Measurements from ENCODE around the gene MYOD1. TPM values are rescaled to one million over a fixed set of nuclear protein-coding genes. Genes with fewer than 3 reads are reported as not detected.

Gene MYOD1
- total RNA-seq, 1 experiment from 2014 or later, result not detected

DNA sequence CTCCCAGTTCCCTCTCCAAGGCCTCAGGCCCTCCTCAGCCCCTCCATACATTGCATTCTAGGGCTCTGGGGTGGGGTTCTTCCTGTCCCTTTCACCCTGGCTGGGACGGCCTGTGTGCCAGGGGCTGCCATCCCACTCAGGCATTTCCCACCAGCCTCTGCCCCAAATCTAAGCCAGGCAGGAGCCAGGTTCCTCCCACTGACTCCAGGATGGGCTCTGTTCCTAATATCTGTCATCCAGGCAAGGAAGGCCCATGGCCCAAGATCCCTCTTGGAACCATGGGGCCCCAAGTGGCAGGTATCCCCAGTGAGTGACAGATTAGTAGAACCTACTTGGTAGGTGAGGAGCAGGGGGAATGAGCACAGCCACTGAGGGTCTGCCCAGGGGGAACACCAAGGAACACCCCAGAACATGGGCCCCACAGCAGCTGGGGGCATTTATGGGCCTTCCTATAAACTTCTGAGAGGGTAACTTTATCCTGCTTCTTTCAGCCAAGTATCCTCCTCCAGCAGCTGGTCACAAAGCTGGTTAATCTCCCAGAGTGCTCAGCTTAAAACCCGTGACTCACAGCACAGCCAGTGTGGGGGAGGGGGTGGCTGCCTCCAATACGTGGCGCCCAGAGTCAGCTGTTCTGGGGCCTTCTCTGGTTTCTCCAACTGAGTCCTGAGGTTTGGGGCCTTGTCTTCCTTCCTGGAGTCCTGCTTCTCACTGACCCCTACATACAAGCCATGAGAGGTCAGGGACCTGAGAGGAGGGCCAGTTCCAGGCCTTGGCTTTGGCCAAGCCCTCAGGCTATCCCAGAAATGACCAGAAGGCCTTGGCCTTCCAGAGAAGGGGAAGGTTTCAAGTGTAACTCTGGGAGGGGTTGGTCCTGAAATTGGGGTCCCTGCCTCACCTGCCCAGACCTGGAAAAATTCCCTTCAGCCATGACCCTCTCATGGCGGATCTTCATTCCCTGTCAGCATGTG, 19.9 kb upstream of the MYOD1 start:
- intact Hi-C loops (cut with micrococcal nuclease), result no loop called here
- Histone ChIP-seq H3K4me2 (ENCODE audit: low read length) (no peak overlapping the region), H3K4me3 (replicated peaks in 1 of 2; ENCODE audit: low read depth in 1 of 2, low read length in 2 of 2) (no peak overlapping the region), H3K27me3 (ENCODE audit: insufficient read depth, low read length) (no peaks in the 10 kb centered on the region), H2AFZ (ENCODE audit: low read depth, low read length, poor library complexity, severe bottlenecking) (no peak overlapping the region), H3K36me3 (ENCODE audit: control insufficient read depth in 1 of 2, insufficient read depth in 2 of 2, low read length in 2 of 2) (no peaks in the 10 kb centered on the region), H3K27ac (ENCODE audit: low read depth, low read length) (no peak overlapping the region), H3K9ac (ENCODE audit: low read length) (no peak overlapping the region), H3K9me3 (ENCODE audit: control insufficient read depth in 1 of 2, insufficient read depth in 1 of 2, low read depth in 1 of 2, low read length in 2 of 2) (no peaks in the 10 kb centered on the region), H3K79me2 (ENCODE audit: insufficient read depth, low read length) (no peaks in the 10 kb centered on the region), H3K4me1 (ENCODE audit: control insufficient read depth in 1 of 2, insufficient read depth in 2 of 2, low read length in 2 of 2) (peaks cover 0 to 6% of the 10 kb centered on the region in 2 experiments; a peak in 1 of 4 replicates), H4K20me1 (ENCODE audit: insufficient read depth) (no peaks in the 10 kb centered on the region), H3K9me2 (ENCODE audit: insufficient read depth) (no peaks in the 10 kb centered on the region)
- TF ChIP-seq POLR2A (IDR thresholded peaks at IDR 0.05; ENCODE audit: borderline replicate concordance, extremely low read depth, insufficient read depth, insufficient read length) (no peak), ELF1 (IDR thresholded peaks at IDR 0.05; ENCODE audit: borderline replicate concordance, low read depth) (no peak), CBX3 (IDR thresholded peaks at IDR 0.05; ENCODE audit: low read depth) (no peak), EZH2phosphoT487 (IDR thresholded peaks at IDR 0.05; ENCODE audit: borderline replicate concordance) (no peak), JUND (IDR thresholded peaks at IDR 0.05) (no peak), FOSL1 (IDR thresholded peaks at IDR 0.05; ENCODE audit: low read depth) (no peak), SRF (IDR thresholded peaks at IDR 0.05; ENCODE audit: low read depth) (no peak)
- TF ChIP-seq, protein P1, sequence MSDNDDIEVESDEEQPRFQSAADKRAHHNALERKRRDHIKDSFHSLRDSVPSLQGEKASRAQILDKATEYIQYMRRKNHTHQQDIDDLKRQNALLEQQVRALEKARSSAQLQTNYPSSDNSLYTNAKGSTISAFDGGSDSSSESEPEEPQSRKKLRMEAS (IDR thresholded peaks at IDR 0.05), result no peak
- TF ChIP-seq, protein P2, sequence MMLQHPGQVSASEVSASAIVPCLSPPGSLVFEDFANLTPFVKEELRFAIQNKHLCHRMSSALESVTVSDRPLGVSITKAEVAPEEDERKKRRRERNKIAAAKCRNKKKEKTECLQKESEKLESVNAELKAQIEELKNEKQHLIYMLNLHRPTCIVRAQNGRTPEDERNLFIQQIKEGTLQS (IDR thresholded peaks at IDR 0.05), result no peak
- CTCF ChIA-PET, result no interaction called here
- DNase-seq (ENCODE audit: low read depth, low spot score) (no peak), ATAC-seq (no peak)
- BruUV-seq (replicated peaks), result no TSS peak
- RAD21 ChIA-PET (ENCODE audit: low non-redundant PET in 1 of 2, low total read pairs in 2 of 2, uncharacterized antibody in 2 of 2, unreplicated experiment in 2 of 2), result no interaction called here
- POLR2A ChIA-PET, result no interaction called here

DNA sequence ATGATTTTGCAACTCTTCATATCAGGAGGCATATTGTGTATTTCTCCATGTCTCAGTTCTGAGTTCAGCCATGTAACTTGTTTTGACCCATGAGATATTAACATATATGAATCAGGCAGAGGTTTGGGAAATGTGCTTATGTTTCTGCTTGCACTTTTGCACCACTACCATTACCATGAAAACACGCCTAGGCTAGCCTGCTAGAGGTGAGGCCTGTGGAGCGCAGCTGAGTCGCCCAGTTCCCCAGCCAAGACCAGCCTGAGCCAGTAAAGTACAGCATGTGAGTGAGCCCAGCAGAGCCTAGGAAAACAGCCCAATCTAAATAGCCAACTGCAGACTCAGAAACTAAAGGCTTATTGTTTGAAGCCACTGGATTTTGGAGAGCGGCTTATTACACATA, 18.4 kb upstream of the MYOD1 start:
- Histone ChIP-seq H3K79me2 (ENCODE audit: insufficient read depth, low read length) (no peaks in the 10 kb centered on the region), H3K9me3 (ENCODE audit: control insufficient read depth in 1 of 2, insufficient read depth in 1 of 2, low read depth in 1 of 2, low read length in 2 of 2) (no peaks in the 10 kb centered on the region), H3K4me3 (replicated peaks in 1 of 2; ENCODE audit: low read depth in 1 of 2, low read length in 2 of 2) (no peak overlapping the region), H3K9ac (ENCODE audit: low read length) (no peak overlapping the region), H4K20me1 (ENCODE audit: insufficient read depth) (no peaks in the 10 kb centered on the region), H3K27me3 (ENCODE audit: insufficient read depth, low read length) (no peaks in the 10 kb centered on the region), H3K36me3 (ENCODE audit: control insufficient read depth in 1 of 2, insufficient read depth in 2 of 2, low read length in 2 of 2) (no peaks in the 10 kb centered on the region), H3K4me2 (ENCODE audit: low read length) (no peak overlapping the region), H2AFZ (ENCODE audit: low read depth, low read length, poor library complexity, severe bottlenecking) (no peak overlapping the region), H3K4me1 (ENCODE audit: control insufficient read depth in 1 of 2, insufficient read depth in 2 of 2, low read length in 2 of 2) (peaks cover 0 to 6% of the 10 kb centered on the region in 2 experiments; a peak in 1 of 4 replicates), H3K9me2 (ENCODE audit: insufficient read depth) (no peaks in the 10 kb centered on the region), H3K27ac (ENCODE audit: low read depth, low read length) (no peak overlapping the region)
- TF ChIP-seq ZNF274 (IDR thresholded peaks at IDR 0.05; ENCODE audit: low read depth, low read length), result no peak
- no peak for TF ChIP-seq POLR2AphosphoS5 (IDR thresholded peaks at IDR 0.05; ENCODE audit: low read depth, low read length)
- TF ChIP-seq, protein P3, sequence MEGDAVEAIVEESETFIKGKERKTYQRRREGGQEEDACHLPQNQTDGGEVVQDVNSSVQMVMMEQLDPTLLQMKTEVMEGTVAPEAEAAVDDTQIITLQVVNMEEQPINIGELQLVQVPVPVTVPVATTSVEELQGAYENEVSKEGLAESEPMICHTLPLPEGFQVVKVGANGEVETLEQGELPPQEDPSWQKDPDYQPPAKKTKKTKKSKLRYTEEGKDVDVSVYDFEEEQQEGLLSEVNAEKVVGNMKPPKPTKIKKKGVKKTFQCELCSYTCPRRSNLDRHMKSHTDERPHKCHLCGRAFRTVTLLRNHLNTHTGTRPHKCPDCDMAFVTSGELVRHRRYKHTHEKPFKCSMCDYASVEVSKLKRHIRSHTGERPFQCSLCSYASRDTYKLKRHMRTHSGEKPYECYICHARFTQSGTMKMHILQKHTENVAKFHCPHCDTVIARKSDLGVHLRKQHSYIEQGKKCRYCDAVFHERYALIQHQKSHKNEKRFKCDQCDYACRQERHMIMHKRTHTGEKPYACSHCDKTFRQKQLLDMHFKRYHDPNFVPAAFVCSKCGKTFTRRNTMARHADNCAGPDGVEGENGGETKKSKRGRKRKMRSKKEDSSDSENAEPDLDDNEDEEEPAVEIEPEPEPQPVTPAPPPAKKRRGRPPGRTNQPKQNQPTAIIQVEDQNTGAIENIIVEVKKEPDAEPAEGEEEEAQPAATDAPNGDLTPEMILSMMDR (IDR thresholded peaks at IDR 0.05 in 2 of 3, conservative IDR thresholded peaks at IDR 0.05 in 1 of 3; ENCODE audit: borderline replicate concordance in 1 of 3, insufficient read depth in 1 of 3, low read depth in 2 of 3, low read length in 2 of 3), result no peak
- TF ChIP-seq CEBPB (IDR thresholded peaks at IDR 0.05; ENCODE audit: low read depth), result no peak
- ChIA-PET CTCF (no interaction called here), POLR2A (no interaction called here), RAD21 (ENCODE audit: low non-redundant PET in 1 of 2, low total read pairs in 2 of 2, uncharacterized antibody in 2 of 2, unreplicated experiment in 2 of 2) (no interaction called here)
- intact Hi-C loops (cut with micrococcal nuclease), result no loop called here
- BruUV-seq (replicated peaks), result no TSS peak
- no peak for ATAC-seq
- no peak for DNase-seq (ENCODE audit: low read depth, low spot score)
